ENCODE data around the gene GGA2.
"Not testable (repeated sequence)": the region's sequence is repeated elsewhere in the genome, so short reads cannot be mapped to it uniquely, and the experiment has no call there.

GGA2 gene

DNA sequence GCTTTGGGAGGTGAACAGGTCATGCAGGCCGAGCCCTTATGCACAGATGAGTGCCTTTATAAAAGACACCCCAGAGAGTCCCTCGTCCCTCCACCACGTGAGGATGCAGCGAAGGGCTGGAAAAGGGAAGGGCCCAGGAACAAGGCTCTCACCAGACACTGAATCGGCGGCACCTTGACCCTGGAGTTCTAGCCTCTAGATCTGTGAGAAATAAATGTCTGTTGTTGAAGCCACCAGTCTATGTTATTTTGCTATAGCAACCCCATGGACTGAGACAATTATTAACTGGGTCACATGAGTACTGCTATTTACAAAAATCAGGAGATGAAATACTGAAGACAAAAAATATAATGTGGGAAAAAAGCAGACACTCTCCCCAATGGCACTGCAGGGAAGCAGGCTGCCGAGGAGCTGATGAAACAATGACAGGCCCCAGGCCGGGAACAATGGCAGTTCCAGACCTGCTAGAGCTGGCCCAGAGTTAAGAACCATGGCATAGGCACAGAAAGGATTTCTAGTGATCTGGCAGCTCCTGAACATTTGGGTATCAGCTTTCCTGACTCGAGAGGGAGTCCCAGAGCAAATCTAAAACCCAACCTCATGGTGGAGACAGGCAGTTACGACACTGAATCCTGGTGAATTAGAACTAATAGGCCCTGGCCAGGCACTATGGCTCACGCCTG, 17.8 kb upstream of the GGA2 start:
- DNase-seq (ENCODE audit: low read depth, low spot score) = no peak

GRCh38 chr16:23524886-23525285, 14.6 kb upstream of the GGA2 start:
- no peak overlapping the region for H3K4me3 ChIP-seq (ENCODE audit: low read length)

More for the DNA sequence above, 17.8 kb upstream of the GGA2 start:
- no peak overlapping the region for H3K4me3 ChIP-seq (ENCODE audit: low read length)

GRCh38 chr16:23523876-23524385, 13.6 kb upstream of the GGA2 start:
- no peak for DNase-seq (ENCODE audit: low read depth, low spot score)
- H3K4me3 ChIP-seq (ENCODE audit: low read length) = no peak overlapping the region

More at GRCh38 chr16:23524886-23525285, 14.6 kb upstream of the GGA2 start:
- DNase-seq (ENCODE audit: low read depth, low spot score) = no peak

DNA sequence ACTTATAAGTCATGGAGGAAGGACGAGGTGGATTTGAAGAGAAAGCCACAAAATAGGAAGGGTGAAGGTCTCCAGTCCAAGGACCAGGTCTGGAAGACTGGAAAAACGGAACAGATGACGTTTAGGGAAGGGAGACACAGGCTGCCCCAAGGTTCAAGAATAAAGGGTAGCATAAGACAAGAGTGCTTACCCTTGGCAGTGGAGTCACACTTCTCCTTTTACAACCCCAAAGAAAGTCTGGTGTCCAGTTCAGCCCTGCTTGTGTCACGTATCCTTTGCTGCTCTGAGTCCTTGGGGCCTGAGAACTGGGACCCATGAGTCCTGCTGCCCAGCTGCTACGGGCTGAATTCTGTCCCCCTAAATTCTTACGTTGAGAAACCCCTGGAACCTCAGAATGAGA, 13.0 kb upstream of the GGA2 start:
- DNase-seq (ENCODE audit: low read depth, low spot score) = no peak
- no peak overlapping the region for H3K4me3 ChIP-seq (ENCODE audit: low read length)

DNA sequence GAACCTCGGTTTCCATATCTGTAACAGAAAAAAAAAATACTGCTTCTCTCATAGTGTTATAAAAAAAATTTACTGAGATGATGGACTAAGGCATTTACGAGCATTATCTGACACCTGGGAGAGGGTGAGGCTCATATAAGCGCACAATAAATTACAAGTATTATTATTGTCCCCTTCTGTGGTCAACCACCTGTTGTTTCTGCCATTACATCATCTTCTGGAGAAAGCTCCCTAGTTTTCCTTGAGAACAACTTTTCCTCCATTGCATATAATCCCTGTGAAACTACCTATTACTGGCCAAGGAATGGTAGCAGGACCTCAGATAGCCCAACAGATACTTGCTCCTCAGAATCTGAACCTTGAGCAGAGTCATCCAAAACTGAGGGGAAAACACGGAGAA, 11.7 kb upstream of the GGA2 start:
- DNase-seq (ENCODE audit: low read depth, low spot score) = no peak
- H3K4me3 ChIP-seq (ENCODE audit: low read length) = no peak overlapping the region

GRCh38 chr16:23521037-23521743, 10.9 kb upstream of the GGA2 start:
- H3K4me3 ChIP-seq (ENCODE audit: low read length) = no peak overlapping the region
- no peak for DNase-seq (ENCODE audit: low read depth, low spot score)

- no peak overlapping the region for H3K4me3 ChIP-seq (ENCODE audit: low read length)
- DNase-seq (ENCODE audit: low read depth, low spot score) = no peak
Observed at GRCh38 chr16:23520500-23520899, 10.2 kb upstream of the GGA2 start.

GRCh38 chr16:23519282-23519681, 9.0 kb upstream of the GGA2 start:
- peak; percentile 12 for DNase-seq (ENCODE audit: low read depth, low spot score)
- no peak overlapping the region for H3K4me3 ChIP-seq (ENCODE audit: low read length)

GRCh38 chr16:23518435-23518891, 8.2 kb upstream of the GGA2 start:
- no peak for DNase-seq (ENCODE audit: low read depth, low spot score)
- no peak overlapping the region for H3K4me3 ChIP-seq (ENCODE audit: low read length)

GRCh38 chr16:23516366-23517137, 6.3 kb upstream of the GGA2 start:
- no peak for DNase-seq (ENCODE audit: low read depth, low spot score)
- H3K4me3 ChIP-seq (ENCODE audit: low read length) = no peak overlapping the region

DNA sequence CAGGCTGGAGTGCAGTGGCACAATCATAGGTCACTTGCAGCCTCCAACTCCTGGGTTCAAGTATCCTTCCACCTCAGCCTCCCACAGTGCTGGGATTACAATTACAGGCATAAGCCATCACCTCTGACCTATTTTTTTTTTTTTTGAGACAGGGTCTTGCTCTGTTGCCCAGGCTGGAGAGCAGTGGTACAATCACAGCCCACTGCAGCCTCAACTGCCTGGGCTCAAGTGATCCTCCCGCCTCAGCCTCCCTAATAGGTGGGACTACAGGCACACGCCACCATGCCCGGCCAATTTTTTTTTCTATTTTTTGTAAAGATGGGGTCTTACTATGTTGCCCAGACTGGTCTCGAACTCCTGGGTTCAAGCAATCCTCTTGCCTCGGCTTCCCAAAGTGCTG, 5.6 kb upstream of the GGA2 start:
- H3K4me3 ChIP-seq (ENCODE audit: low read length) = no peak overlapping the region
- DNase-seq (ENCODE audit: low read depth, low spot score) = no peak

DNA sequence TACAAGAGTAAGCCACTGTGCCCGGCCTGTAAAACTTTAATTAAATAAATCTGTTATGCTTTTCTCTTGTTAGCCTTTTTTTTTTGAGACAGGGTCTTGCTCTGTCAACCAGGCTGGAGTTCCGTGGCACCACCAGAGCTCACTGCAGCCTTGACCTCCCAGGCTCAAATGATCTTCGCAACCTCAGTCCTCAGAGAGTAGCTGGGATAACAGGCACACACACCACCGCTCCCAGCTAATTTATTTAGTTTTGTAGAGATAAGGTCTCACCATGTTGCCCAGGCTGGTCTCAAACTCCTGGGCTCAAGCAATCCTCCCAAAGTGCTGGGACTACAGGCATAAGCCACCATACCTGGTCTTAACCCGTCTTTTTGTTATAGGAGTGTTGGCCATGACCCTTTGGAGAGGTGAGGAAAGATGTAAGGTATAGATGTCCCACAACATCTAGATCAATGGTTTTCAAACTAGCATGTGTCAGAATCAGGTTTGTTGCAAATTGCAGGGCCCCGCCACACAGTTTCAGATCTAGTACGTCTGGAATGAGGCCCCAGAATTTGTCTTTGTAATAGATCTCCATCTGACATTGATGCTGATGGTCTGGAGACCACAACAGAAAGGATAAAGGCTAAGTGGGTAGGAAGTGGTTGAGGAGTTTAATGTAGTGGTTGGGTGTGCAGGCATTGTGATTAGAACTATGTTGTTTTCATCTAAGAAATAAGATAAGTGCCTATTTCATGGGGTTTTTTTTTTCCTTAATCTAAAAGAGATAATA, 4.3 kb upstream of the GGA2 start:
- DNase-seq (ENCODE audit: low read depth, low spot score) = peak; percentile 94
- H3K4me3 ChIP-seq (ENCODE audit: low read length) = no peak overlapping the region

GRCh38 chr16:23512168-23512695, 1.9 kb upstream of the GGA2 start:
- no peak overlapping the region for H3K4me3 ChIP-seq (ENCODE audit: low read length)
- DNase-seq (ENCODE audit: low read depth, low spot score) = no peak

- DNase-seq (ENCODE audit: low read depth, low spot score) = no peak
- no peak overlapping the region for H3K4me3 ChIP-seq (ENCODE audit: low read length)
Observed at GRCh38 chr16:23511731-23512130, 1.4 kb upstream of the GGA2 start.

GRCh38 chr16:23510915-23511270, 599 bp upstream of the GGA2 start:
- not testable (repeated sequence) for H3K4me3 ChIP-seq (ENCODE audit: low read length); DNase-seq (ENCODE audit: low read depth, low spot score)

GRCh38 chr16:23509782-23510163, 521 bp downstream of the GGA2 start:
- DNase-seq (ENCODE audit: low read depth, low spot score) = no peak
- peak overlapping the region; percentile 53 for H3K4me3 ChIP-seq (ENCODE audit: low read length)

DNA sequence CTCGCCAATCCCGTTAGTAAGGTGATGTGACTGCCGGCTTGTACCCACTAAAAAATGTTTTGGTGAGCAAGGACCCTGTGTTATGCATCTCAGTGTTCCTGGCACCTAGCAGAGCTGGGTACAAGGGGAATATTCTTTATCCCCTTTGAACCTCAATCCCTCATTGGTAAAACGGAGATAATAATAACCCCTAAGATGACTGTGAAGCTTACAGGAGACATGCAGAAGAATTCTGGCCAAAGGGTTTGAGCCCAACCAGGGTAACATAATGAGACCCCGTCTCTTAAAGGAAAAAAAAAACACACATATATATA, 896 bp downstream of the GGA2 start:
- DNase-seq (ENCODE audit: low read depth, low spot score) = no peak
- H3K4me3 ChIP-seq (ENCODE audit: low read length) = peak overlapping the region; percentile 53

- H3K4me3 ChIP-seq (ENCODE audit: low read length) = peak overlapping the region; percentile 53; the same call in 1 of the 2 replicates
- DNase-seq (ENCODE audit: low read depth, low spot score) = no peak
Observed at GRCh38 chr16:23508589-23509440, 1.5 kb downstream of the GGA2 start.
